Measurements from ENCODE around the gene SCG5.

The SCG5 gene

GRCh38 chr15:32687556-32687955 lies 46.0 kb downstream of the SCG5 start:
- DNase-seq, result no peak
- no peak for TF ChIP-seq EZH2 (optimal IDR thresholded peaks at IDR 0.05; ENCODE audit: low read depth, low read length)
- TF ChIP-seq EZH2phosphoT487 (IDR thresholded peaks at IDR 0.05; ENCODE audit: low read length), result no peak
- TF ChIP-seq CTCF (IDR thresholded peaks at IDR 0.05; ENCODE audit: low read length), result no peak
- H2AFZ ChIP-seq (ENCODE audit: low read length), result no peak overlapping the region
- H3K36me3 ChIP-seq (replicated peaks; ENCODE audit: insufficient read depth, low read length), result no peaks in the 10 kb centered on the region
- H3K79me2 ChIP-seq (ENCODE audit: low read length), result no peaks in the 10 kb centered on the region
- H3F3A ChIP-seq (ENCODE audit: insufficient read depth, low read length), result no peaks in the 10 kb centered on the region
- H3K9me2 ChIP-seq (replicated peaks; ENCODE audit: insufficient read depth, low read length), result no peaks in the 10 kb centered on the region
- no peak overlapping the region for H3K4me3 ChIP-seq (ENCODE audit: low read length)
- no peak overlapping the region for H3K4me2 ChIP-seq (ENCODE audit: low read depth, low read length)
- no peak overlapping the region for H3K27ac ChIP-seq (ENCODE audit: low read length)
- 0 out of 2 replicates have a peak, but pooled peaks cover 8% of the 10 kb centered on the region for H3K4me1 ChIP-seq (ENCODE audit: low read length)
- H3K9ac ChIP-seq (ENCODE audit: low read length), result no peak overlapping the region
- H4K20me1 ChIP-seq (ENCODE audit: insufficient read depth, low read length), result no peaks in the 10 kb centered on the region
- no peaks in the 10 kb centered on the region for H3K9me3 ChIP-seq (replicated peaks; ENCODE audit: insufficient read depth, low read length)
- no peaks in the 10 kb centered on the region for H3K27me3 ChIP-seq (replicated peaks; ENCODE audit: insufficient read depth, low read length)

GRCh38 chr15:32688151-32688639 lies 46.7 kb downstream of the SCG5 start:
- no peaks in the 10 kb centered on the region for H4K20me1 ChIP-seq (ENCODE audit: insufficient read depth, low read length)
- H3K9ac ChIP-seq (ENCODE audit: low read length), result no peak overlapping the region
- H3K36me3 ChIP-seq (replicated peaks; ENCODE audit: insufficient read depth, low read length), result no peaks in the 10 kb centered on the region
- no peaks in the 10 kb centered on the region for H3K9me3 ChIP-seq (replicated peaks; ENCODE audit: insufficient read depth, low read length)
- H3K27me3 ChIP-seq (replicated peaks; ENCODE audit: insufficient read depth, low read length), result no peaks in the 10 kb centered on the region
- H3K79me2 ChIP-seq (ENCODE audit: low read length), result no peaks in the 10 kb centered on the region
- no peak overlapping the region for H3K27ac ChIP-seq (ENCODE audit: low read length)
- TF ChIP-seq EZH2 (optimal IDR thresholded peaks at IDR 0.05; ENCODE audit: low read depth, low read length) (no peak), EZH2phosphoT487 (IDR thresholded peaks at IDR 0.05; ENCODE audit: low read length) (no peak), CTCF (IDR thresholded peaks at IDR 0.05; ENCODE audit: low read length) (no peak)
- H3K4me3 ChIP-seq (ENCODE audit: low read length), result no peak overlapping the region
- DNase-seq, result no peak
- H2AFZ ChIP-seq (ENCODE audit: low read length), result no peak overlapping the region
- H3K9me2 ChIP-seq (replicated peaks; ENCODE audit: insufficient read depth, low read length), result no peaks in the 10 kb centered on the region
- H3K4me1 ChIP-seq (ENCODE audit: low read length), result 0 out of 2 replicates have a peak, but pooled peaks cover 8% of the 10 kb centered on the region
- H3K4me2 ChIP-seq (ENCODE audit: low read depth, low read length), result no peak overlapping the region
- H3F3A ChIP-seq (ENCODE audit: insufficient read depth, low read length), result no peaks in the 10 kb centered on the region

GRCh38 chr15:32690941-32691688 lies 49.6 kb downstream of the SCG5 start:
- H3K27me3 ChIP-seq (replicated peaks; ENCODE audit: insufficient read depth, low read length), result no peaks in the 10 kb centered on the region
- no peak overlapping the region for H2AFZ ChIP-seq (ENCODE audit: low read length)
- H3K9me3 ChIP-seq (replicated peaks; ENCODE audit: insufficient read depth, low read length), result no peaks in the 10 kb centered on the region
- DNase-seq, result no peak
- H3K4me3 ChIP-seq (ENCODE audit: low read length), result no peak overlapping the region
- no peaks in the 10 kb centered on the region for H3K9me2 ChIP-seq (replicated peaks; ENCODE audit: insufficient read depth, low read length)
- no peaks in the 10 kb centered on the region for H3K36me3 ChIP-seq (replicated peaks; ENCODE audit: insufficient read depth, low read length)
- H3K4me1 ChIP-seq (ENCODE audit: low read length), result 0 out of 2 replicates have a peak, but pooled peaks cover 8% of the 10 kb centered on the region
- H3K4me2 ChIP-seq (ENCODE audit: low read depth, low read length), result no peak overlapping the region
- no peaks in the 10 kb centered on the region for H3F3A ChIP-seq (ENCODE audit: insufficient read depth, low read length)
- H3K9ac ChIP-seq (ENCODE audit: low read length), result no peak overlapping the region
- no peak for TF ChIP-seq EZH2 (optimal IDR thresholded peaks at IDR 0.05; ENCODE audit: low read depth, low read length)
- TF ChIP-seq EZH2phosphoT487 (IDR thresholded peaks at IDR 0.05; ENCODE audit: low read length), result no peak
- TF ChIP-seq CTCF (IDR thresholded peaks at IDR 0.05; ENCODE audit: low read length), result no peak
- H3K79me2 ChIP-seq (ENCODE audit: low read length), result no peaks in the 10 kb centered on the region
- no peaks in the 10 kb centered on the region for H4K20me1 ChIP-seq (ENCODE audit: insufficient read depth, low read length)
- H3K27ac ChIP-seq (ENCODE audit: low read length), result no peak overlapping the region
